Endodermal cell (in vitro differentiated cells): ENCODE measurements around the gene KATNA1. TPM values are rescaled to one million over a fixed set of nuclear protein-coding genes. Genes with fewer than 3 reads are reported as not detected.
"Not testable (repeated sequence)": the region's sequence is repeated elsewhere in the genome, so short reads cannot be mapped to it uniquely, and the experiment has no call there.

Experiments
- DNase-seq: peaks from one replicate; pipeline ENCODE4 v3.0.0-alpha.2; 2017
- H3K27ac ChIP-seq: 2 replicates; pipeline ENCODE4 v1.5.1; 2013; ENCODE audit warnings: mild to moderate bottlenecking, low read depth, low read length, moderate library complexity
- H3K27me3 ChIP-seq: 2 replicates; pipeline ENCODE4 v1.6.1; 2013; ENCODE audit warnings: mild to moderate bottlenecking, low read length, moderate library complexity; ENCODE audit not compliant: insufficient read depth, control insufficient read depth, poor library complexity, severe bottlenecking
- H3K36me3 ChIP-seq: 2 replicates; pipeline ENCODE4 v1.7.0; 2013; ENCODE audit warnings: mild to moderate bottlenecking, low read length, moderate library complexity; ENCODE audit not compliant: control insufficient read depth, insufficient read depth
- H3K4me1 ChIP-seq: one replicate; pipeline ENCODE4 v1.7.0; 2013; ENCODE audit warnings: low read length; ENCODE audit not compliant: control insufficient read depth, insufficient read depth
- H3K4me3 ChIP-seq: 2 replicates; pipeline ENCODE4 v1.5.1; 2013; ENCODE audit warnings: mild to moderate bottlenecking, low read length, moderate library complexity
- H3K9ac ChIP-seq: 2 replicates; pipeline ENCODE4 v1.6.1; 2013; ENCODE audit warnings: mild to moderate bottlenecking, low read length, moderate library complexity; ENCODE audit not compliant: poor library complexity, severe bottlenecking; ENCODE audit errors: extremely low read depth
- H3K9me3 ChIP-seq: 2 replicates; pipeline ENCODE4 v1.6.1; 2013; ENCODE audit warnings: mild to moderate bottlenecking, low read length, moderate library complexity; ENCODE audit not compliant: control insufficient read depth
- H3K27ac Mint-ChIP-seq: 2 replicates; pipeline ENCODE4 v1.8.0; 2020; ENCODE audit warnings: mixed read lengths
- H3K27me3 Mint-ChIP-seq: 2 replicates; pipeline ENCODE4 v1.8.0; 2021; ENCODE audit warnings: mild to moderate bottlenecking, mixed read lengths; ENCODE audit not compliant: insufficient read depth
- H3K36me3 Mint-ChIP-seq: 2 replicates; pipeline ENCODE4 v1.8.0; 2020; ENCODE audit warnings: low read depth, mixed read lengths
- H3K4me1 Mint-ChIP-seq: 2 replicates; pipeline ENCODE4 v1.8.0; 2020; ENCODE audit warnings: mixed read lengths
- H3K4me3 Mint-ChIP-seq: 2 replicates; pipeline ENCODE4 v1.8.0; 2020; ENCODE audit warnings: mild to moderate bottlenecking, moderate library complexity, mixed read lengths
- H3K9me3 Mint-ChIP-seq: 2 replicates; pipeline ENCODE4 v1.8.0; 2020; ENCODE audit warnings: mild to moderate bottlenecking, mixed read lengths
- CTCF ChIP-seq: fragments of 200-600 bp; sonication (generic); conservative IDR thresholded peaks from 2 replicates; pipeline ENCODE4 v1.5.0; 2021; ENCODE audit warnings: antibody characterized with exemption, mild to moderate bottlenecking
- WGBS, 2 experiments: methylation state at CpG; one replicate each; pipeline versions ENCODE4 v1.1.5 to v1.1.7; 2013; ENCODE audit warnings: missing lambda C conversion rate in 2 of 2, mixed read lengths in 1 of 2; ENCODE audit not compliant: insufficient coverage in 1 of 2, insufficient read length in 1 of 2; 5-methylcytosine and 5-hydroxymethylcytosine counted together
- total RNA-seq, 2 donors: library from RNA; stranded (reverse); fragmentation: NEBNext Ultra II Directional in 1 of 2; extraction: Animal tissue kit (Norgen Biotek cat#: 25700) in 1 of 2; gene quantifications; 2 replicates in 1 of 2; 3 replicates in 1 of 2; pipeline ENCODE4 v1.2.1, GENCODE V29; 2021

The KATNA1 gene
- total RNA-seq, 2 donors from 2014 or later: 17.1 to 28.2 TPM

GRCh38 chr6:149680503-149680902 is 32.0 kb upstream of the KATNA1 start:
- Mint-ChIP-seq H3K36me3 (peaks cover 52% of the 10 kb centered on the region), H3K4me3 (no peak overlapping the region), H3K27me3 (no peaks in the 10 kb centered on the region), H3K27ac (no peak overlapping the region), H3K9me3 (no peaks in the 10 kb centered on the region), H3K4me1 (no peaks in the 10 kb centered on the region)
- H3K9ac ChIP-seq: no peak overlapping the region
- no peaks in the 10 kb centered on the region for H3K9me3 ChIP-seq
- H3K4me1 ChIP-seq: no peaks in the 10 kb centered on the region
- H3K27me3 ChIP-seq: no peaks in the 10 kb centered on the region
- H3K27ac ChIP-seq: no peak overlapping the region
- DNase-seq: no peak
- TF ChIP-seq CTCF: no peak
- 91% methylated on average over 1 of the region's 1 CpG; no CpG with 5 or more reads in 1 of the 2 experiments for WGBS, 2 experiments
- no peak overlapping the region for H3K4me3 ChIP-seq
- peaks cover 63% of the 10 kb centered on the region for H3K36me3 ChIP-seq

GRCh38 chr6:149672265-149672664 is 23.8 kb upstream of the KATNA1 start:
- not testable (repeated sequence) for H3K9me3 Mint-ChIP-seq, H3K27me3 Mint-ChIP-seq
- H3K36me3 Mint-ChIP-seq: peaks cover 80% of the 10 kb centered on the region

GRCh38 chr6:149660028-149660427 is 11.5 kb upstream of the KATNA1 start:
- H3K4me1 ChIP-seq: no peaks in the 10 kb centered on the region
- no peak overlapping the region for H3K9ac ChIP-seq
- no peak overlapping the region for H3K4me3 ChIP-seq
- peaks cover 46% of the 10 kb centered on the region for H3K36me3 ChIP-seq
- H3K9me3 ChIP-seq: no peaks in the 10 kb centered on the region
- H3K9me3 Mint-ChIP-seq: no peaks in the 10 kb centered on the region
- H3K27ac Mint-ChIP-seq: no peak overlapping the region
- no peak for TF ChIP-seq CTCF
- no peak for DNase-seq
- H3K4me3 Mint-ChIP-seq: no peak overlapping the region
- no peaks in the 10 kb centered on the region for H3K27me3 Mint-ChIP-seq
- H3K27ac ChIP-seq: no peak overlapping the region
- H3K4me1 Mint-ChIP-seq: no peaks in the 10 kb centered on the region
- 96 to 100% methylated on average over 2 of the region's 4 CpGs for WGBS, 2 experiments
- peaks cover 39% of the 10 kb centered on the region for H3K36me3 Mint-ChIP-seq
- no peaks in the 10 kb centered on the region for H3K27me3 ChIP-seq

More at GRCh38 chr6:149672265-149672664, 23.8 kb upstream of the KATNA1 start:
- not testable (repeated sequence) for H3K27ac ChIP-seq, H3K4me3 Mint-ChIP-seq, H3K4me3 ChIP-seq, DNase-seq, H3K4me1 Mint-ChIP-seq, H3K9ac ChIP-seq, H3K4me1 ChIP-seq, H3K27ac Mint-ChIP-seq, H3K27me3 ChIP-seq, H3K9me3 ChIP-seq
- peaks cover 89% of the 10 kb centered on the region for H3K36me3 ChIP-seq

GRCh38 chr6:149657441-149657840 is 8.9 kb upstream of the KATNA1 start:
- Mint-ChIP-seq H3K27me3 (no peaks in the 10 kb centered on the region), H3K27ac (no peak overlapping the region), H3K4me3 (no peak overlapping the region), H3K36me3 (peaks cover 27% of the 10 kb centered on the region), H3K4me1 (no peaks in the 10 kb centered on the region), H3K9me3 (no peaks in the 10 kb centered on the region)
- no peaks in the 10 kb centered on the region for H3K4me1 ChIP-seq
- H3K27ac ChIP-seq: no peak overlapping the region
- peaks cover 29% of the 10 kb centered on the region for H3K36me3 ChIP-seq
- no peak overlapping the region for H3K9ac ChIP-seq
- no peak overlapping the region for H3K4me3 ChIP-seq
- 92 to 96% methylated on average over 2 to 5 of the region's 5 CpGs for WGBS, 2 experiments
- no peak for DNase-seq
- TF ChIP-seq CTCF: no peak
- no peaks in the 10 kb centered on the region for H3K9me3 ChIP-seq
- no peaks in the 10 kb centered on the region for H3K27me3 ChIP-seq
